Osteocyte (in vitro differentiated cells): ENCODE measurements around the gene TOMM22. TPM values are rescaled to one million over a fixed set of nuclear protein-coding genes. Genes with fewer than 3 reads are reported as not detected.

ENCODE experiments used
- DNase-seq: peaks from one replicate; pipeline ENCODE4 v3.0.0; 2021; ENCODE audit warnings: mixed read lengths; ENCODE audit not compliant: unreplicated experiment; ENCODE audit errors: extremely low spot score
- H3K27ac Mint-ChIP-seq: one replicate; pipeline ENCODE4 v1.8.0; 2021; ENCODE audit warnings: mild to moderate bottlenecking, mixed read lengths; ENCODE audit not compliant: unreplicated experiment
- H3K27me3 Mint-ChIP-seq: one replicate; pipeline ENCODE4 v1.8.0; 2021; ENCODE audit warnings: mixed read lengths; ENCODE audit not compliant: unreplicated experiment
- H3K36me3 Mint-ChIP-seq: one replicate; pipeline ENCODE4 v1.8.0; 2021; ENCODE audit warnings: mixed read lengths; ENCODE audit not compliant: unreplicated experiment
- H3K4me1 Mint-ChIP-seq: one replicate; pipeline ENCODE4 v1.8.0; 2021; ENCODE audit warnings: mixed read lengths; ENCODE audit not compliant: unreplicated experiment
- H3K4me3 Mint-ChIP-seq: one replicate; pipeline ENCODE4 v1.8.0; 2021; ENCODE audit warnings: mild to moderate bottlenecking, moderate library complexity, mixed read lengths; ENCODE audit not compliant: unreplicated experiment
- H3K9me3 Mint-ChIP-seq: one replicate; pipeline ENCODE4 v1.8.0; 2021; ENCODE audit warnings: mixed read lengths; ENCODE audit not compliant: unreplicated experiment
- total RNA-seq: library from RNA; stranded (reverse); gene quantifications from 2 replicates; pipeline ENCODE4 v1.2.1, GENCODE V29; 2021
- TF ChIP-seq, protein P1 (sequence below): fragments of 200-600 bp; sonication (generic); IDR thresholded peaks from 2 replicates; pipeline ENCODE4 v1.5.0; 2021; ENCODE audit warnings: antibody characterized with exemption, mild to moderate bottlenecking, moderate library complexity

The TOMM22 gene
- total RNA-seq, 1 donor from 2014 or later, result 61.0 TPM

GRCh38 chr22:38727123-38727522, 45.4 kb downstream of the TOMM22 start:
- Mint-ChIP-seq H3K27me3 (no peaks in the 10 kb centered on the region), H3K4me3 (no peak overlapping the region), H3K4me1 (peaks cover 23% of the 10 kb centered on the region), H3K9me3 (no peaks in the 10 kb centered on the region), H3K27ac (no peak overlapping the region), H3K36me3 (peaks cover 64% of the 10 kb centered on the region)
- no peak for DNase-seq
- TF ChIP-seq, protein P1, sequence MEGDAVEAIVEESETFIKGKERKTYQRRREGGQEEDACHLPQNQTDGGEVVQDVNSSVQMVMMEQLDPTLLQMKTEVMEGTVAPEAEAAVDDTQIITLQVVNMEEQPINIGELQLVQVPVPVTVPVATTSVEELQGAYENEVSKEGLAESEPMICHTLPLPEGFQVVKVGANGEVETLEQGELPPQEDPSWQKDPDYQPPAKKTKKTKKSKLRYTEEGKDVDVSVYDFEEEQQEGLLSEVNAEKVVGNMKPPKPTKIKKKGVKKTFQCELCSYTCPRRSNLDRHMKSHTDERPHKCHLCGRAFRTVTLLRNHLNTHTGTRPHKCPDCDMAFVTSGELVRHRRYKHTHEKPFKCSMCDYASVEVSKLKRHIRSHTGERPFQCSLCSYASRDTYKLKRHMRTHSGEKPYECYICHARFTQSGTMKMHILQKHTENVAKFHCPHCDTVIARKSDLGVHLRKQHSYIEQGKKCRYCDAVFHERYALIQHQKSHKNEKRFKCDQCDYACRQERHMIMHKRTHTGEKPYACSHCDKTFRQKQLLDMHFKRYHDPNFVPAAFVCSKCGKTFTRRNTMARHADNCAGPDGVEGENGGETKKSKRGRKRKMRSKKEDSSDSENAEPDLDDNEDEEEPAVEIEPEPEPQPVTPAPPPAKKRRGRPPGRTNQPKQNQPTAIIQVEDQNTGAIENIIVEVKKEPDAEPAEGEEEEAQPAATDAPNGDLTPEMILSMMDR, result no peak

- Mint-ChIP-seq H3K36me3 (peaks cover 59% of the 10 kb centered on the region), H3K27ac (peak overlapping the region; percentile 23), H3K27me3 (no peaks in the 10 kb centered on the region), H3K4me1 (peaks cover 30% of the 10 kb centered on the region), H3K9me3 (no peaks in the 10 kb centered on the region), H3K4me3 (no peak overlapping the region)
- TF ChIP-seq, protein P1, result no peak
- DNase-seq, result no peak
These were observed 46.0 kb downstream of the TOMM22 start for GRCh38 chr22:38727530-38728451.

DNA sequence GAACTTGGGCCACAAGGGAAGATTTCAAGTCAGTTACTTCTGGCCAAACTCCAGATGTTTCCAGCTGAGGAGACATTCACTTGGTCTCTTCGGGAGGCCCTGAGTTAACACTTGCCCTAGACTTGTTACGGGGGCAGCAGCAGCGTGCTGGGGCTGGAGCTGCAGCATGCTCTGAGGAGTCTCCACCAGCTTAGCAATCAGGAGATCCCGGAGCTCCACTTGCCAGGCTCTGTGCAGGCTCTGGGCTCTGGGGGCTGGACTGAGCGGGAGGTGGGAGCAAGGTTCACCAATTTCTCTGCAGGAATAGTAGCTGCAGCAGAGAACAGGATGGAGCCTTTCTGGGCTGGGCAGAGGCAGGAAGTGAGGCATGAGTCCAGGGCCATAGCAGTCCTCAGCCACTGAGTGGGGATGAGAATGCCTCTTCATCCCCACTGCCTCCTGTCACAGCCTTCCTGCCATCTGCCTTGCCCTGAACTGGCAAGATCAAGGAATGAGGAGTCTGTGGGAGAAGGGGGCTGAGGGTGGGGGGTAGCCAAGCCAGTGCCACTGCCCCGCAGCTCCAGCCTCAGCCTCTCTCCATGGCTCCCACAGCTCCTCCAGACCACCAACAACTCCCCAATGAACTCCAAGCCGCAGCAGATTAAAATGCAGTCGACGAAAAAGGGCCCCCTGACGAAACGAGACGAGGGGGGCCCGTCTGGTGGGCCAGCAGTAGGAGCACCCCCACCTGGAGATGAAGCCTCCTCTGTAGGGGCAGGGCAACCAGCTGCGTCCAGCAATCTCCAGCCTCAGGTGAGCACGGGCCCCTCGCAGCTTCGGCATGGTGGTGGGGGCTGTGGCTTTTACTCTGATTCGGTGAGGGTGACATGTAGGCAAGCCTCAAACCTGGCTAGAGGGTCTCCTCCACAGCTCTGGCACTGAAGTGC, 47.4 kb downstream of the TOMM22 start:
- no peaks in the 10 kb centered on the region for H3K27me3 Mint-ChIP-seq
- no peak overlapping the region for H3K4me3 Mint-ChIP-seq
- peak overlapping the region; percentile 46 for H3K27ac Mint-ChIP-seq
- peaks cover 40% of the 10 kb centered on the region for H3K4me1 Mint-ChIP-seq
- TF ChIP-seq, protein P1, result no peak
- peaks cover 57% of the 10 kb centered on the region for H3K36me3 Mint-ChIP-seq
- DNase-seq, result no peak
- no peaks in the 10 kb centered on the region for H3K9me3 Mint-ChIP-seq

- no peaks in the 10 kb centered on the region for H3K27me3 Mint-ChIP-seq
- H3K27ac Mint-ChIP-seq, result no peak overlapping the region
- no peak overlapping the region for H3K4me3 Mint-ChIP-seq
- H3K4me1 Mint-ChIP-seq, result peaks cover 40% of the 10 kb centered on the region
- TF ChIP-seq, protein P1, result no peak
- DNase-seq, result no peak
- no peaks in the 10 kb centered on the region for H3K9me3 Mint-ChIP-seq
- H3K36me3 Mint-ChIP-seq, result peaks cover 58% of the 10 kb centered on the region
These were observed 48.2 kb downstream of the TOMM22 start for GRCh38 chr22:38729946-38730345.
